Pancreas (tissue), 10 donors: ENCODE measurements around the gene PIH1D1. TPM values are rescaled to one million over a fixed set of nuclear protein-coding genes. Genes with fewer than 3 reads are reported as not detected.

Experiments used
- ATAC-seq, 4 donors: fragments of 200-7000 bp; cut with Tn5 transposase; one replicate each; pipeline versions ENCODE4 v1.8.0 to v1.9.1; 2020; ENCODE audit warnings: mild to moderate bottlenecking in 4 of 4, moderate library complexity in 4 of 4
- DNase-seq, 6 donors: peaks; one replicate each; pipeline ENCODE4 v3.0.0-alpha.2; 2020
- FAIRE-seq: peaks from 2 replicates; lab custom pipeline; 2012; peaks lifted over from hg19 to GRCh38; lab: Jason Lieb, UNC
- H3K27ac ChIP-seq, 4 donors: fragments of 200-600 bp; sonication (generic); 1 replicate in 3 of 4; 2 replicates in 1 of 4; pipeline versions ENCODE4 v1.5.0 to v1.8.0; 2020
- H3K27me3 ChIP-seq, 4 donors: fragments of 200-600 bp; one replicate each; pipeline ENCODE4 v1.8.0; 2021
- H3K36me3 ChIP-seq, 3 donors: fragments of 200-600 bp; sonication (generic) in 1 of 3; one replicate each; pipeline versions ENCODE4 v1.5.0 to v1.8.0; 2020 to 2021
- H3K4me1 ChIP-seq, 3 donors: fragments of 200-600 bp; one replicate each; pipeline ENCODE4 v1.8.0; 2021
- H3K4me3 ChIP-seq, 4 donors: fragments of 200-600 bp; sonication (generic) in 2 of 4; one replicate each; pipeline versions ENCODE4 v1.5.0 to v1.8.0; 2020 to 2021
- H3K9me3 ChIP-seq, 4 donors: fragments of 200-600 bp; one replicate each; pipeline ENCODE4 v1.8.0; 2021
- CTCF ChIP-seq, 4 donors: fragments of 200-600 bp; sonication (generic) in 3 of 4; IDR thresholded peaks; one replicate each; pipeline versions ENCODE4 v1.5.0 to v1.8.0; 2021; ENCODE audit warnings: antibody characterized with exemption in 4 of 4
- WGBS, 2 donors: extraction: QIAGEN DNeasy Blood & Tissue Kit; methylation state at CpG; one replicate each; pipeline ENCODE4 v1.1.7; 2013; 5-methylcytosine and 5-hydroxymethylcytosine counted together
- intact Hi-C, 3 donors: fragments of 100-400 bp; cut with DNase I; formaldehyde crosslinking; loops; one replicate each; pipeline versions ENCODE4 v1.11.1 to v1.14.2; 2022
- microRNA-seq, 2 donors: library from miRNA; unstranded; fragments of <30 nt; microRNA quantifications; one replicate each; pipeline versions ENCODE4 to v1.1.0, GENCODE V29; 2019 to 2020
- polyA plus RNA-seq, 2 donors: library from polyadenylated mRNA; stranded (reverse); fragments of 200-250 nt; gene quantifications; one replicate each; pipeline ENCODE4 v1.2.3, GENCODE V29; 2013
- total RNA-seq, 6 donors: library from RNA; stranded (reverse); fragmentation: NEBNext Ultra II Directional in 4 of 6; extraction: Animal tissue kit (Norgen Biotek cat#: 25700) in 4 of 6; gene quantifications; one replicate each; pipeline versions ENCODE4 v1.2.1 to v1.2.4, GENCODE V29; 2021 to 2023
- donor health status: healthy with polysubstance abuse.
- donor health status: DM: no; HTN: no; CAD: no; lungs with moderate emphysema.
- donor health status: DM: no; HTN: no; CAD: no.
- donor health status: control.
- donor health status: control.
- donor health status: Bipolar disorder and iron deficiency.
- donor health status: DM: yes; HTN: yes; CAD: no.
- donor health status: DM: no; HTN: no; CAD: no.
- donor health status: DM: no; HTN: no; CAD: no.
- donor health status: DM: yes; HTN: yes; CAD: no.

Gene PIH1D1
- total and polyA plus RNA-seq, 8 donors, result 34.2 to 110 (median 38.4) TPM

GRCh38 chr19:49398931-49399330 is 52.7 kb downstream of the PIH1D1 start:
- Histone ChIP-seq H3K9me3 (no peaks in the 10 kb centered on the region), H3K27ac (no peak overlapping the region), H3K36me3 (no peaks in the 10 kb centered on the region), H3K4me1 (no peaks in the 10 kb centered on the region), H3K4me3 (no peak overlapping the region), H3K27me3 (no peaks in the 10 kb centered on the region)
- WGBS, 2 donors, result 90 to 94% methylated on average over 5 to 6 of the region's 6 CpGs
- intact Hi-C loops, result loop anchor here (5.0 to 10.0 kb wide), 2 partner anchors 38 to 46 kb away; partner anchors contain the start of gene SLC17A7 (in 1 of the 3)
- TF ChIP-seq CTCF (IDR thresholded peaks at IDR 0.05), result no peak
- ATAC-seq (no peak), DNase-seq (no peak), FAIRE-seq (no peak)

GRCh38 chr19:49398001-49398615 is 53.5 kb downstream of the PIH1D1 start:
- no peaks in the 10 kb centered on the region for H3K36me3 ChIP-seq
- ATAC-seq (no peak), DNase-seq (no peak), FAIRE-seq (no peak)
- no peak overlapping the region for H3K4me3 ChIP-seq
- H3K9me3 ChIP-seq, result no peaks in the 10 kb centered on the region
- H3K4me1 ChIP-seq, result no peaks in the 10 kb centered on the region
- WGBS, 2 donors, result 79 to 86% methylated on average over 11 of the region's 11 CpGs
- H3K27ac ChIP-seq, result no peak overlapping the region
- intact Hi-C loops, result loop anchor here (5.0 to 10.0 kb wide), 2 partner anchors 39 to 47 kb away; partner anchors contain the start of gene SLC17A7 (in 1 of the 3)
- no peaks in the 10 kb centered on the region for H3K27me3 ChIP-seq
- TF ChIP-seq CTCF (IDR thresholded peaks at IDR 0.05), result no peak

GRCh38 chr19:49396738-49397505 is 54.7 kb downstream of the PIH1D1 start:
- no peak for ATAC-seq

More at GRCh38 chr19:49396738-49397505, 54.7 kb downstream of the PIH1D1 start:
- no peak for TF ChIP-seq CTCF (IDR thresholded peaks at IDR 0.05)
- H3K9me3 ChIP-seq, result no peaks in the 10 kb centered on the region
- DNase-seq, result no peak
- H3K4me3 ChIP-seq, result no peak overlapping the region
- intact Hi-C loops, result loop anchor here (5.0 to 10.0 kb wide), 2 partner anchors 40 to 48 kb away; partner anchors contain the start of gene SLC17A7 (in 1 of the 3)
- 74 to 85% methylated on average over 8 of the region's 8 CpGs for WGBS, 2 donors
- no peak overlapping the region for H3K27ac ChIP-seq
- no peaks in the 10 kb centered on the region for H3K4me1 ChIP-seq
- H3K27me3 ChIP-seq, result no peaks in the 10 kb centered on the region
- no peaks in the 10 kb centered on the region for H3K36me3 ChIP-seq
- FAIRE-seq, result no peak

Small RNA genes lying within 50 kb of the gene (microRNA-seq; reads per million reads assigned to microRNA genes)
- 236 to 577 reads per million in 2 donors for gene MIR150

Other genes with a start within 250 kb of the PIH1D1 start
- 1 to 10 TPM; 1.5 to 4.1 (median 2.7) TPM for gene SLC6A16, start 126.6 kb downstream of the PIH1D1 start, total RNA-seq
- 1 to 10 TPM; 4.5 to 5.9 TPM for gene SLC6A16, start 126.6 kb downstream of the PIH1D1 start, polyA plus RNA-seq
- gene CD37, start 116.4 kb downstream of the PIH1D1 start, total RNA-seq, result 10 to 100 TPM in 1 of 6 donors, 1 to 10 TPM in 3, under 1 TPM in 2; 0.35 to 23.1 (median 2.7) TPM
- 1 to 10 TPM; 1.8 to 2.0 TPM for gene CD37, start 116.4 kb downstream of the PIH1D1 start, polyA plus RNA-seq
- 10 to 100 TPM; 10.5 to 30.6 (median 12.6) TPM for gene TEAD2, start 89.4 kb downstream of the PIH1D1 start, total RNA-seq
- gene TEAD2, start 89.4 kb downstream of the PIH1D1 start, polyA plus RNA-seq, result 10 to 100 TPM; 16.0 to 16.8 TPM
- 1 to 10 TPM in 1 of 6 donors, under 1 TPM in 3, not detected in 2; 0.41 to 1.3 (median 0.53) TPM for gene DKKL1, start 87.9 kb downstream of the PIH1D1 start, total RNA-seq
- gene DKKL1, start 87.9 kb downstream of the PIH1D1 start, polyA plus RNA-seq, result under 1 TPM in 1 of 2 donors, not detected in 1; 0.12 TPM
- gene KASH5, start 63.6 kb downstream of the PIH1D1 start, total RNA-seq, result 1 to 10 TPM; 1.3 to 3.3 (median 2.7) TPM
- gene KASH5, start 63.6 kb downstream of the PIH1D1 start, polyA plus RNA-seq, result 1 to 10 TPM; 1.2 to 1.7 TPM
- not detected for gene PTH2, start 28.4 kb downstream of the PIH1D1 start, total RNA-seq
- not detected for gene PTH2, start 28.4 kb downstream of the PIH1D1 start, polyA plus RNA-seq
- not detected for gene GFY, start 26.4 kb downstream of the PIH1D1 start, total RNA-seq
- not detected for gene GFY, start 26.4 kb downstream of the PIH1D1 start, polyA plus RNA-seq
- gene SLC17A7, start 10.3 kb downstream of the PIH1D1 start, total RNA-seq, result under 1 TPM in 5 of 6 donors, not detected in 1; 0.13 to 0.53 (median 0.40) TPM
- gene SLC17A7, start 10.3 kb downstream of the PIH1D1 start, polyA plus RNA-seq, result under 1 TPM; 0.30 to 0.31 TPM
- 10 to 100 TPM; 16.1 to 22.9 (median 19.8) TPM for gene ALDH16A1, start 1.4 kb upstream of the PIH1D1 start, total RNA-seq
- 10 to 100 TPM; 72.4 to 89.3 TPM for gene ALDH16A1, start 1.4 kb upstream of the PIH1D1 start, polyA plus RNA-seq
- 1 to 10 TPM in 5 of 6 donors, under 1 TPM in 1; 0.79 to 3.7 (median 1.8) TPM for gene FLT3LG, start 22.4 kb upstream of the PIH1D1 start, total RNA-seq
- 1 to 10 TPM; 7.1 to 8.4 TPM for gene FLT3LG, start 22.4 kb upstream of the PIH1D1 start, polyA plus RNA-seq
- gene RPL13A, start 35.8 kb upstream of the PIH1D1 start, total RNA-seq, result 1,000 to 10,000 TPM; 1,459 to 2,866 (median 2,217) TPM
- gene RPL13A, start 35.8 kb upstream of the PIH1D1 start, polyA plus RNA-seq, result 1,000 to 10,000 TPM; 1,585 to 1,842 TPM
- gene RPS11, start 44.6 kb upstream of the PIH1D1 start, total RNA-seq, result 1,000 to 10,000 TPM in 4 of 6 donors, 100 to 1,000 TPM in 2; 765 to 1,427 (median 1,126) TPM
- gene RPS11, start 44.6 kb upstream of the PIH1D1 start, polyA plus RNA-seq, result 1,000 to 10,000 TPM; 2,346 to 2,426 TPM
- gene FCGRT, start 60.8 kb upstream of the PIH1D1 start, total RNA-seq, result 100 to 1,000 TPM in 1 of 6 donors, 10 to 100 TPM in 5; 48.4 to 105 (median 66.3) TPM
- 10 to 100 TPM; 74.5 to 87.8 TPM for gene FCGRT, start 60.8 kb upstream of the PIH1D1 start, polyA plus RNA-seq
- 10 to 100 TPM in 1 of 6 donors, 1 to 10 TPM in 5; 1.6 to 16.5 (median 4.8) TPM for gene RCN3, start 76.2 kb upstream of the PIH1D1 start, total RNA-seq
- 10 to 100 TPM; 38.7 to 41.5 TPM for gene RCN3, start 76.2 kb upstream of the PIH1D1 start, polyA plus RNA-seq
- gene NOSIP, start 128.7 kb upstream of the PIH1D1 start, total RNA-seq, result 10 to 100 TPM; 40.5 to 76.3 (median 52.1) TPM
- gene NOSIP, start 128.7 kb upstream of the PIH1D1 start, polyA plus RNA-seq, result 100 to 1,000 TPM; 120 to 148 TPM
- 1 to 10 TPM; 6.5 to 8.9 (median 8.3) TPM for gene PRRG2, start 129.5 kb upstream of the PIH1D1 start, total RNA-seq
- 10 to 100 TPM; 11.6 to 15.9 TPM for gene PRRG2, start 129.5 kb upstream of the PIH1D1 start, polyA plus RNA-seq
- gene PRR12, start 139.4 kb upstream of the PIH1D1 start, total RNA-seq, result 10 to 100 TPM in 3 of 6 donors, 1 to 10 TPM in 3; 8.3 to 17.7 (median 9.5) TPM
- 10 to 100 TPM; 14.0 to 18.9 TPM for gene PRR12, start 139.4 kb upstream of the PIH1D1 start, polyA plus RNA-seq
- 10 to 100 TPM in 2 of 6 donors, 1 to 10 TPM in 4; 5.5 to 24.4 (median 7.5) TPM for gene RRAS, start 188.3 kb upstream of the PIH1D1 start, total RNA-seq
- 10 to 100 TPM; 27.2 to 42.9 TPM for gene RRAS, start 188.3 kb upstream of the PIH1D1 start, polyA plus RNA-seq
- gene SCAF1, start 190.4 kb upstream of the PIH1D1 start, total RNA-seq, result 10 to 100 TPM; 17.3 to 34.8 (median 28.3) TPM
- gene SCAF1, start 190.4 kb upstream of the PIH1D1 start, polyA plus RNA-seq, result 10 to 100 TPM; 17.8 to 30.4 TPM
- 10 to 100 TPM; 34.4 to 66.0 (median 44.7) TPM for gene IRF3, start 214.0 kb upstream of the PIH1D1 start, total RNA-seq
- 100 to 1,000 TPM; 213 to 289 TPM for gene IRF3, start 214.0 kb upstream of the PIH1D1 start, polyA plus RNA-seq
- 10 to 100 TPM in 2 of 6 donors, 1 to 10 TPM in 4; 6.0 to 12.0 (median 9.6) TPM for gene BCL2L12, start 214.1 kb upstream of the PIH1D1 start, total RNA-seq
- gene BCL2L12, start 214.1 kb upstream of the PIH1D1 start, polyA plus RNA-seq, result 10 to 100 TPM; 16.2 to 16.5 TPM
- 10 to 100 TPM; 27.2 to 61.1 (median 43.3) TPM for gene PRMT1, start 225.5 kb upstream of the PIH1D1 start, total RNA-seq
- 10 to 100 TPM; 95.3 to 98.7 TPM for gene PRMT1, start 225.5 kb upstream of the PIH1D1 start, polyA plus RNA-seq
- gene ADM5, start 237.8 kb upstream of the PIH1D1 start, total RNA-seq, result under 1 TPM; 0.28 to 1.00 (median 0.58) TPM
- 1 to 10 TPM; 2.4 to 2.5 TPM for gene ADM5, start 237.8 kb upstream of the PIH1D1 start, polyA plus RNA-seq
- 1 to 10 TPM in 4 of 6 donors, under 1 TPM in 2; 0.28 to 5.6 (median 2.1) TPM for gene CPT1C, start 239.3 kb upstream of the PIH1D1 start, total RNA-seq
- 10 to 100 TPM; 10.5 to 12.6 TPM for gene CPT1C, start 239.3 kb upstream of the PIH1D1 start, polyA plus RNA-seq